NCI-H524 (cell line): ENCODE measurements around the gene OGDH.
A peak's percentile ranks its signal among the peaks of the same experiment; 100 is the strongest.
"Not testable (repeated sequence)": the region's sequence is repeated elsewhere in the genome, so short reads cannot be mapped to it uniquely, and the experiment has no call there.

ENCODE experiments used
- DNase-seq, 2 experiments: peaks; one replicate each; lab custom pipeline; 2025; lab: John Stamatoyannopoulos, UW

Gene OGDH

GRCh38 chr7:44580945-44581878, 25.2 kb upstream of the OGDH start:
- peak in 1 of 2 experiments; percentile 35 for DNase-seq

GRCh38 chr7:44581879-44582603, 24.4 kb upstream of the OGDH start, which contains the start of gene TMED4:
TMED4 (minus strand) TSS chr7:44582231; CDS start chr7:44582206, 25 bp downstream.
- DNase-seq, result peak; percentile 98

GRCh38 chr7:44583146-44583865, 23.1 kb upstream of the OGDH start:
- DNase-seq, result no peak

DNA sequence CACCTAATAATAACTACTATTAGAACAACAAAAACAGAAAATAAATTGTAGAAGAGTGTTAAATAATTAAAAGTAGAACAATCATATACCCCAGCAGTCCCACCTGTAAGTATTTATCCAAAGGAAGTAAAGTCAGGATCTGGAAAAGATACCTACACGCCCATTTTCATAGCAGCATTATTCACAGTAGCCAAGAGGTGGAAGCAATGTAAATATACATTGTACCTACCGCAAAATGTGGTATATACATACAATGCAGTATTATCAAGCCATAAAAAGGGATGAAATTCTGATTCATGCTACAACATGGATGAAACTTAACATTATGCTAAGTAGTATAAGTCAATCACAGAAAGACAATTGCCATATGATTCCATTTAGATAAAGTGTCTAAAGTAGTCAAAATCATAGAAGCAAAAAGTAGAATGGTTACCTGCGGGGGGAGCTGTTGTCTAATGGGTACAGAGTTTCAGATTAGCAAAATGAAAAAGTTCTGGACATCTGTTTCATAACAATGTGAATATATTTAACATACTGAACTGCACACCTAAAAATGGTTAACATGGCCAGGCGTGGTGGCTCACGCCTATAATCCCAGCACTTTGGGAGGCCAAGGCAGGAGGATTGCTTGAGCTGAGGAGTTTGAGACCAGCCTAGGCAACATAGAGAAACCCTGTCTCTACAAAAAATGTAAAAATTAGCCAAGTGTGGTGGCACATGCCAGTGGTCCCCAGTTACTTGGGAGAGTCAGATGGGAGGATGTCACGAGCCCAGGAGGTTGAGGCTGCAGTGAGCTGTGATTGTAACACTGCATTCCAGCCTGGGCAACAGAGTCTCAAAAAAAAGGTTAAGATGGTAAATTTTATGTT, 18.4 kb upstream of the OGDH start:
- peak; percentile 29 to 71 for DNase-seq

- no peak for DNase-seq
Observed at GRCh38 chr7:44590910-44591309, 15.5 kb upstream of the OGDH start.

DNA sequence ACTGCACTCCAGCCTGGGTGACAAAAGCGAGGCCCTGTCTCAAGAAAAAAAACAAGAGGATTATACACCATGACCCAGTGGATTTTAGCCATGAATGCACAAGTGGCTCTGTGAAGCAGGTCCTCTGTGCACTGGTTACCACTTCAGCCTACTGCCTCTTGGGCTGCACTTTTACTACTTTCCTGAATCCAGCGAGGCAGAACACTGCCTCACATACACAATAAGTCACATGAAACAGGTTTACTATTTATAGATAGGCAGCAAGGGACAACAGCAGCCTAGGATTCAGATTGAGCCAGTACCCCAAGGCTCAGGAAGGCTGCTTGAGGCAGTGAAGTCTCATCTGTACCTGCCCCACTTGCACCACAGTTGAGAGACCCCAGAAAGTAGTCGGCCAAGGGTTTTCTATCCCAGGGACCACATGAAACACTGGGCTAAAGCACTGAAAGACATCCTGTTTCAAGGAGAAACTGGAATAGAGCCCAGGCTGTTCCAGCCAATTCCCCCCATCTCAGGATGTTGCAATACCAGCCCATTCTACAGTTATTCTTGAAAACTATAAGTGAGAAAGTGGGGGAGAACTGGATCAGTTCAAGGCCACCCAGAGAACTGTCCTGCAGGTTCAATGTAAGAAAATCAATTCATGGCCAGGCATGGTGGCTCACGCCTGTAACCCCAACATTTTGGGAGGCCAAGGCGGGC, 10.3 kb upstream of the OGDH start:
- DNase-seq, result no peak

- not testable (repeated sequence) for DNase-seq
Observed at GRCh38 chr7:44597181-44597580, 9.2 kb upstream of the OGDH start.

DNA sequence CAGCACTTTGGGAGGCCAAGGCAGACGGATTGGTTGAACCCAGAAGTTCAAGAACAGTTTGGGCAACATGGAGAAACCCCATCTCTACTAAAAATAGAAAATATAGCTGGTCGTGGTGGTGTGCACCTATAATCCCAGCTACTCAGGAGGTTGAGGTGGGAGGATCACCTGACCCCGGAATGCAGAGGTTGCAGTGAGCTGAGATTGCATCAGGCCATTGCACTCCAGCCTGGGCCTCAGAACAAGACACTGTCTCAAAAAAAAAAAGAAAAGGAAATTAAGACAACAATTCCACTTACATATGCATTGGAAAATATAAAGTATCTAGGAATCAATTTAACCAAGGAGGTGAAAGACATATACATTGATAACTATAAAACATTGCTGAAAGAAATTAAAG, 7.2 kb upstream of the OGDH start:
- DNase-seq, result no peak

- DNase-seq, result no peak
Observed at GRCh38 chr7:44602576-44602910, 3.9 kb upstream of the OGDH start.

DNA sequence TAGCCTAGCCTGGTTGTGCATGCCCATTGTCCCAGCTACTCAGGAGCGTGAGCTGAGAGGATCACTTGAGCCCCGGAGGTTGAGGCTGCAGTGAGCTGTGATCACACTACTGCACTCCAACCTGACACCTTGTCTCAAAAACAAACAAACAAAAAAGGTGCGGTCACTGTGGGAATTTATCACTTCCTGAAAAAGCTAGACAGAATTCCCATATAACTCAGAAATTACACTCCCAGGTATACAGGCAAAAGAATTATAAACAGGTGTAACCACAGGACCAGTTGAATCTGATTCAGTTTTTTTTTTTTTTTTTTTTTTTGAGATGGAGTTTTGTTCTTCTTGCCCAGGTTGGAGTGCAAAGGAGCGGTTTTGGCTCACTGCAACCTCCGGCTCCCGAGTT, 3.2 kb upstream of the OGDH start:
- DNase-seq, result no peak

- no peak for DNase-seq
Observed at GRCh38 chr7:44604941-44605340, 1.5 kb upstream of the OGDH start.

GRCh38 chr7:44607141-44608068, 978 bp downstream of the OGDH start:
- no peak for DNase-seq

GRCh38 chr7:44608916-44609648, 2.7 kb downstream of the OGDH start:
- DNase-seq, result no peak

DNA sequence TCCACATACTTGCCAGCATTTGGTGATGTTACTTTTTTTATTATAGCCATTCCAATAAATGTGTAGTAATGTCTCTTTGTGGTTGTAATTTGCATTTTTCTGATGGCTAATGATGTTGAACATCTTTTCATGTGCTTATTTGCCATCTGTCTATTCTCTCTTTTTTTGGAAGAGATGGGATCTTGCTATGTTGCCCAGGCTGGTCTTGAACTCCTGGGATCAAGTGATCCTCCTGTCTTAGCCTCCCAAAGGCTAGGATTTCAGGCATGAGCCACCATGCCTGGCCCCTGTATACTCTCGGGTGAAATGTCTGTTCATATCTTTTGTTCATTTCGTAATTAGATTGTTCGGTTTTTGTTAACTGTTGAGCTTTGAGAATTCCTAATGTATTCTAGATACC, 3.4 kb downstream of the OGDH start:
- DNase-seq, result no peak

DNA sequence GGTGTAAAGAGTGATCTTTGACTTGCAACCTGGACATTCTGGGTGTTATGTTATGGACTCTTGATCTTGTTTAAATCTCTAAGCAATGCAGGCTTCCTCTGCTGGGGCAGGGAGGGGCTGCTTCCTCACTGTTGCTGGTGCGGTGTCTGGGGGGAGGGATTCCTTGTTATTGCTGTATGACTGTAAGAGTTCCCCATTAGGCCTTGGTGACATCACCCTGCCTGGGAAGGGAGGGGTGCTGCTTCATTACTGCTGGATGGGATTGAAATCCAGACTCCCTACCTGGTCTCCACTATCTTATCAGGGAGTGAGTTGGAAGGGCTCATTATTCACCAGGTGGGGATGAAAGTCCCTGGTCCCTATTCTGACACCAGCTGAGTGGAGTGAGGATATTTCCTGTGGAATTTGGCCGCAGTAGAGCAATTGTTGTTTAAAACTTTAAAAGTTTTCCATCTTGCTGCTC, 8.8 kb downstream of the OGDH start:
- no peak for DNase-seq

GRCh38 chr7:44615793-44616192, 9.4 kb downstream of the OGDH start:
- DNase-seq, result no peak

DNA sequence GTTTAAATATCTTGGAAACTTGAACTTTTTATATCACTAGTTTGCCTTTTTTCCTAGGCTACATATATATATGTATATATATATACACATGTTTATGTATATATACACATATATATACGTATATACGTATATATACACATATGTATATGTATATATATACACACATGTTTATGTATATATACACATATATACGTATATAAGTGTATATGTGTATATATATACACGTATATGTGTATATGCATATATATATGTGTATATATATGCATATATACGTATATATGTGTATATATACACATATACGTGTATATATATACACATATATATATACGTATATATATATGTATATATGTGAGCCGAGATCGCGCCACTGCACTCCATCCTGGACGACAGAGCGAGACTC, 10.1 kb downstream of the OGDH start:
- no peak for DNase-seq

DNA sequence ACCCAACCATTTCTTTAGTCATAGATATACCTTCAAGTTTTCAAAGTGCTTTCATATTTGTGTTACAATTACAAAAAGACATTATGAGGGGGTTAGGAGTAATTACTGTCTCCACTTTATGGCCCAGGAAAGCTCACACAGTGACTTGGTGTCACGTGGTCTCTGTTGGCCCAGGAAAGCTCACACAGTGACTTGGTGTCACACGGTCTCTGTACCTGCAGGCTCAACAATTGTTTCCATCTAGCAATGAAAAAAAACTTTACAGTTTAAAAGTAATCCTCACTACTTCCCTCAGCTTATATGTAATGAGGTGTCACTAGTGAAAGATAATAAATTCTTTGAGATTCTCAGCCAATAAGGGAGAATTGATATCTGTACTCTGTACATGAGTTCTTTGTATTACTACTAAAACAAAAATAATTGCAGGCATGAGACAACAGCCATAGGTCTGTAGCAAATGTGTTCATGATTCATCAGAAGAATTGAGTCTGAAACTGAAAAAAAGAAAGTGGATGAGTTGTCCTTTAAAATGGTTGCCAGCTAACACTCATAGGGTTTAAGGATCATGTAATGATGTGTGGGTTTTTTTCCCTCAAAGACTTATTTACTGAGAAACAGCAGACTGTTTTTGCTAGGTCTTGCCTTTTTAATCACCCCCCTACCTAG, 10.9 kb downstream of the OGDH start:
- no peak for DNase-seq
